Activated CD8-positive, alpha-beta memory T cell treated with anti-CD3 and anti-CD28 coated beads for 48 hours (primary cell): ENCODE data around the gene SLC35B1.

Experiments used
- DNase-seq, 3 experiments: peaks; one replicate each; pipeline ENCODE4 v3.0.0-alpha.2; 2020; ENCODE audit warnings: low read depth in 2 of 3, low spot score in 2 of 3

Gene SLC35B1

GRCh38 chr17:49700960-49701359, 6.8 kb downstream of the SLC35B1 start:
- no peak for DNase-seq

GRCh38 chr17:49699966-49700575, 7.7 kb downstream of the SLC35B1 start:
- no peak for DNase-seq

GRCh38 chr17:49698005-49698404, 9.8 kb downstream of the SLC35B1 start:
- DNase-seq: no peak

GRCh38 chr17:49696233-49696761, 11.5 kb downstream of the SLC35B1 start:
- peak in 2 of 3 experiments; percentile 52 to 56 for DNase-seq

- no peak for DNase-seq
Observed at GRCh38 chr17:49695698-49696232, 12.0 kb downstream of the SLC35B1 start.

- peak; percentile 41 to 79 (median 68) for DNase-seq
Observed at GRCh38 chr17:49694847-49695697, 12.7 kb downstream of the SLC35B1 start.

GRCh38 chr17:49692751-49693150, 15.0 kb downstream of the SLC35B1 start:
- DNase-seq: no peak

GRCh38 chr17:49691677-49692191, 16.0 kb downstream of the SLC35B1 start:
- no peak for DNase-seq

GRCh38 chr17:49691086-49691676, 16.6 kb downstream of the SLC35B1 start:
- DNase-seq: no peak

GRCh38 chr17:49690256-49690655, 17.5 kb downstream of the SLC35B1 start:
- DNase-seq: no peak

GRCh38 chr17:49688848-49689247, 18.9 kb downstream of the SLC35B1 start:
- no peak for DNase-seq

GRCh38 chr17:49687878-49688491, 19.8 kb downstream of the SLC35B1 start:
- no peak for DNase-seq

- no peak for DNase-seq
Observed at GRCh38 chr17:49681106-49681979, 26.4 kb downstream of the SLC35B1 start.

- no peak for DNase-seq
Observed at GRCh38 chr17:49680314-49680713, 27.4 kb downstream of the SLC35B1 start.

- DNase-seq: peak; percentile 94 to 97 (median 95)
Observed at GRCh38 chr17:49677933-49678847, 29.6 kb downstream of the SLC35B1 start, which contains the start of gene SPOP. Gene SPOP (minus strand): TSS chr17:49678097. CDS start chr17:49622810, 55,287 bp downstream.

GRCh38 chr17:49677134-49677932, 30.4 kb downstream of the SLC35B1 start:
- peak; percentile 92 to 97 (median 96) for DNase-seq

- DNase-seq: no peak
Observed at GRCh38 chr17:49676276-49676868, 31.4 kb downstream of the SLC35B1 start.

GRCh38 chr17:49674507-49674906, 33.3 kb downstream of the SLC35B1 start:
- no peak for DNase-seq
